IgD-negative memory B cell (primary cell): ENCODE data around the gene LARP4B. TPM values are rescaled to one million over a fixed set of nuclear protein-coding genes. Genes with fewer than 3 reads are reported as not detected.
"Not testable (repeated sequence)": the region's sequence is repeated elsewhere in the genome, so short reads cannot be mapped to it uniquely, and the experiment has no call there.

Source experiments
- H3K27ac Mint-ChIP-seq, 3 donors: one replicate each; pipeline ENCODE4 v1.8.0; 2020 to 2022; ENCODE audit warnings: mild to moderate bottlenecking in 3 of 3, mixed read lengths in 3 of 3, moderate library complexity in 1 of 3
- H3K27me3 Mint-ChIP-seq: one replicate; pipeline ENCODE4 v1.8.0; 2021; ENCODE audit warnings: mixed read lengths
- H3K36me3 Mint-ChIP-seq: one replicate; pipeline ENCODE4 v1.8.0; 2020; ENCODE audit warnings: mild to moderate bottlenecking, mixed read lengths
- H3K4me1 Mint-ChIP-seq, 3 donors: one replicate each; pipeline ENCODE4 v1.8.0; 2020 to 2022; ENCODE audit warnings: mixed read lengths in 3 of 3, mild to moderate bottlenecking in 1 of 3
- H3K4me3 Mint-ChIP-seq, 4 donors: one replicate each; pipeline ENCODE4 v1.8.0; 2020 to 2022; ENCODE audit warnings: mild to moderate bottlenecking in 4 of 4, mixed read lengths in 4 of 4, moderate library complexity in 3 of 4
- H3K9me3 Mint-ChIP-seq, 3 donors: one replicate each; pipeline ENCODE4 v1.8.0; 2020 to 2021; ENCODE audit warnings: mixed read lengths in 3 of 3, mild to moderate bottlenecking in 1 of 3
- polyA plus RNA-seq: library from polyadenylated mRNA; unstranded; fragments of 300-500 nt; fragmentation: Illumina TruSeq; gene quantifications from one replicate; pipeline ENCODE4 v1.2.3, GENCODE V29; 2021

Gene LARP4B
- polyA plus RNA-seq, 1 donor from 2014 or later, result 31.3 TPM

DNA sequence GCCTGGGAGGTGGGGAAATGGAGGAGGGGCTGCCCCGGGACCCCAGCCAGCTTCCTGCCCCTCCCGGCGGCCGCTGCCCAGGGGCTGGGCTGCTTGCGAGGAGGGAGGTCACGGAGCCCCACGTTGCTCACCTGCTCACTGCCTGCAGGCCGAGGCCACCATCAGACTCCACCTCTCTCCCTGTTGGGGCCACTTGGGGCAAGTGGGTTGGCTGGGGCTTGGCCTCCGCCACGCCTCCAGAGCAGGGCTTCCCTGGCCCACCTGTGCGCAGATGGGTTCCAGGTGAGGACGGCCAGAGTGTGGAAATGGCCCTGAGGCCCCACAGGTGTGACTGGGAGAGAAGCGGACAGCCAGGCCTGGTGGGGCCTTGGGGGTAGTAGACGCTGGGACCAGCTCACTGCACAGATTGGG lies 159.3 kb downstream of the LARP4B start:
- H3K9me3 Mint-ChIP-seq, result peaks cover 10 to 13% (median 11%) of the 10 kb centered on the region in 3 donors
- H3K36me3 Mint-ChIP-seq, result no peaks in the 10 kb centered on the region
- H3K4me1 Mint-ChIP-seq, result no peaks in the 10 kb centered on the region
- H3K27me3 Mint-ChIP-seq, result no peaks in the 10 kb centered on the region
- no peak overlapping the region for H3K4me3 Mint-ChIP-seq
- no peak overlapping the region for H3K27ac Mint-ChIP-seq

DNA sequence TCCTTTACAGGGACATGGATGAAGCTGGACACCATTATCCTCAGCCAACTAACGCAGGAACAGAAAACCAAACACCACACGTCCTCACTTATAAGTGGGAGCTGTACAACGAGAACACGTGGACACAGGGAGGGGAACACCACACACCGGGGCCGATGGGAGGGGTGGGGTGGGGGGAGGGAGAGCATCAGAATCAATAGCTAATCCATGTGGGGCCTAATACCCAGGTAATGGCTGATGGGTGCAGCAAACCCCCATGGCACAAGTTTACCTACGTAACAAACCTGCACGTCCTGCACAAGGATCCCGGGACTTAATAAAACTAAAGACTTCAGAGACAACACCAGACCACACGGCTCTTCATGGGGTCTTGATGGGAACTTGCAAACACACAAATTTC lies 159.9 kb downstream of the LARP4B start:
- Mint-ChIP-seq H3K4me3 (no peak overlapping the region), H3K9me3 (peaks cover 10 to 14% (median 11%) of the 10 kb centered on the region in 3 donors)

DNA sequence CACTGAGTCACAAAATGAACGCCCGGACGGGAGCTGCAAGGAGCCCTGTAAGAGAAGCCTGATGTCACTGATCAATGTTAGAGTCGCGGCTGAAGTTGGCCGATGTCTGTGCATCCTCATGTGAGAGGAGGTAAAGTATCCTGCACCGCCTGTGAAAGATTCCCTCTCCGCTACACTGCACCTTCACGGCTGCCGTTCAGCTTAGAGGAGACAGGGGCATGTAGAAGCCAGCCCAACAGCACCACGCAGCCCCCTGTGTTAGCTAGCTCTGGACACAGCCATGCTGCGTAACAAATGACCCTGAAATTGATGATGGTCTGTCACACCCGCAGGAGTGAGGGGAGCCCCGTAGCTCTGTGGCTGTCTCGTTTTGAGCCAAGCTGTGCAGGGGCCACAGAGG lies 160.5 kb downstream of the LARP4B start:
- Mint-ChIP-seq H3K27me3 (no peaks in the 10 kb centered on the region), H3K4me3 (no peak overlapping the region), H3K4me1 (no peaks in the 10 kb centered on the region), H3K9me3 (peaks cover 10 to 14% (median 11%) of the 10 kb centered on the region in 3 donors), H3K36me3 (no peaks in the 10 kb centered on the region), H3K27ac (no peak overlapping the region)

More for the DNA sequence above, 159.9 kb downstream of the LARP4B start:
- Mint-ChIP-seq H3K36me3 (no peaks in the 10 kb centered on the region), H3K4me1 (no peaks in the 10 kb centered on the region), H3K27ac (no peak overlapping the region), H3K27me3 (no peaks in the 10 kb centered on the region)

- H3K27me3 Mint-ChIP-seq, H3K4me1 Mint-ChIP-seq, H3K36me3 Mint-ChIP-seq, H3K27ac Mint-ChIP-seq, H3K4me3 Mint-ChIP-seq: not testable (repeated sequence)
- H3K9me3 Mint-ChIP-seq, result peaks cover 10 to 16% (median 11%) of the 10 kb centered on the region in 3 donors
Measured at GRCh38 chr10:770048-770712, 161.3 kb downstream of the LARP4B start.

GRCh38 chr10:767794-768193 lies 163.7 kb downstream of the LARP4B start:
- no peak overlapping the region for H3K27ac Mint-ChIP-seq
- no peaks in the 10 kb centered on the region for H3K36me3 Mint-ChIP-seq
- peaks cover 8% of the 10 kb centered on the region for H3K27me3 Mint-ChIP-seq
- no peak overlapping the region for H3K4me3 Mint-ChIP-seq
- H3K4me1 Mint-ChIP-seq, result peaks cover 0 to 3% (median 0%) of the 10 kb centered on the region in 3 donors
- H3K9me3 Mint-ChIP-seq, result peaks cover 17 to 23% (median 18%) of the 10 kb centered on the region in 3 donors

DNA sequence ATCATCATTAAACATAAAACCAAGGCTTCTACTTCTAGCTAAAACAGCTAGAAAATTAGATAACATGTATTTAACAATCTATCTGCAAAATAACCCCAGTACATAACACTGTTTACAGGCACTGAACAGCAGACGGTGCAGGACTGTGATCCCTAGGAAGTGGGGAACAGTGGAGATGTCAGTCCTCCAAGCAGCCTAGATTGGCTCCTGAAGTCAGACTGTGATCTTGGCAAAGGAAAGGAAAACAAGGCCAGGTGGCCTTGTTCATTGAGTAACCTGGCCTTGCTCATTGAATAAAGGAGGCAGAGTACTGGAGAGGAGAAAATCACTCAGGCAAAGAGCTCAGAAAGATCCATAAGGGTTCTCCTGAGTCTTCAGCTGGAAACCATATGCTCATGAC lies 164.3 kb downstream of the LARP4B start:
- H3K9me3 Mint-ChIP-seq, result peaks cover 20 to 29% (median 23%) of the 10 kb centered on the region in 3 donors

GRCh38 chr10:761376-761775 lies 170.1 kb downstream of the LARP4B start:
- H3K4me1 Mint-ChIP-seq, result peaks cover 5 to 14% (median 8%) of the 10 kb centered on the region in 3 donors
- peaks cover 18% of the 10 kb centered on the region for H3K27me3 Mint-ChIP-seq
- H3K36me3 Mint-ChIP-seq, result no peaks in the 10 kb centered on the region
- H3K27ac Mint-ChIP-seq, result peak overlapping the region in 1 of 3 donors; percentile 13
- H3K4me3 Mint-ChIP-seq, result peak overlapping the region in 1 of 4 donors; percentile 55
- H3K9me3 Mint-ChIP-seq, result peaks cover 13 to 39% (median 33%) of the 10 kb centered on the region in 3 donors

More for the DNA sequence above, 164.3 kb downstream of the LARP4B start:
- H3K4me3 Mint-ChIP-seq, result no peak overlapping the region
- no peak overlapping the region for H3K27ac Mint-ChIP-seq
- no peaks in the 10 kb centered on the region for H3K36me3 Mint-ChIP-seq
- H3K27me3 Mint-ChIP-seq, result peaks cover 12% of the 10 kb centered on the region
- H3K4me1 Mint-ChIP-seq, result peaks cover 0 to 3% (median 0%) of the 10 kb centered on the region in 3 donors

GRCh38 chr10:760622-761021 lies 170.9 kb downstream of the LARP4B start:
- Mint-ChIP-seq H3K4me1 (peaks cover 5 to 14% (median 8%) of the 10 kb centered on the region in 3 donors), H3K27me3 (peaks cover 19% of the 10 kb centered on the region), H3K36me3 (peaks cover under 1% of the 10 kb centered on the region), H3K27ac (peak overlapping the region in 1 of 3 donors; percentile 43), H3K4me3 (peak overlapping the region in 2 of 4 donors; percentile 18 to 37), H3K9me3 (peaks cover 15 to 40% (median 33%) of the 10 kb centered on the region in 3 donors)

- Mint-ChIP-seq H3K9me3 (peaks cover 14 to 44% (median 35%) of the 10 kb centered on the region in 3 donors), H3K36me3 (peaks cover 6% of the 10 kb centered on the region), H3K27me3 (peaks cover 21% of the 10 kb centered on the region), H3K4me1 (peaks cover 5 to 14% (median 8%) of the 10 kb centered on the region in 3 donors), H3K4me3 (peak overlapping the region in 2 of 4 donors; percentile 37 to 51), H3K27ac (no peak overlapping the region)
Measured at GRCh38 chr10:759898-760477, 171.5 kb downstream of the LARP4B start.

Other genes starting within 250 kb of the LARP4B start
- 1.4 TPM for gene DIP2C, start 242.0 kb downstream of the LARP4B start, polyA plus RNA-seq
- gene GTPBP4, start 56.7 kb upstream of the LARP4B start, polyA plus RNA-seq, result 20.7 TPM
- not detected for gene IDI2, start 94.2 kb upstream of the LARP4B start, polyA plus RNA-seq
- 54.8 TPM for gene IDI1, start 117.4 kb upstream of the LARP4B start, polyA plus RNA-seq
- 14.7 TPM for gene WDR37, start 124.7 kb upstream of the LARP4B start, polyA plus RNA-seq